Stimulated activated CD8-positive, alpha-beta memory T cell treated with anti-CD3 and anti-CD28 coated beads, Interleukin-4, amount 100 ng/mL, for 1 hour (primary cell): ENCODE results near the gene MXD3.
"Not testable (repeated sequence)": the region's sequence is repeated elsewhere in the genome, so short reads cannot be mapped to it uniquely, and the experiment has no call there.

Experiments
- DNase-seq, 2 donors: peaks; one replicate each; pipeline ENCODE4 v3.0.0-alpha.2; 2020; ENCODE audit warnings: low read depth in 2 of 2, low spot score in 1 of 2

Gene MXD3

GRCh38 chr5:177343777-177344176, 32.1 kb upstream of the MXD3 start:
- DNase-seq: no peak

GRCh38 chr5:177343000-177343399, 31.3 kb upstream of the MXD3 start:
- not testable (repeated sequence) for DNase-seq

- DNase-seq: no peak
Observed at GRCh38 chr5:177339107-177339638, 27.5 kb upstream of the MXD3 start.

GRCh38 chr5:177338251-177339106, 26.8 kb upstream of the MXD3 start:
- DNase-seq: no peak

- DNase-seq: no peak
Observed at GRCh38 chr5:177336603-177337494, 25.2 kb upstream of the MXD3 start.

GRCh38 chr5:177336112-177336511, 24.4 kb upstream of the MXD3 start:
- no peak for DNase-seq

- DNase-seq: no peak
Observed at GRCh38 chr5:177335701-177336065, 24.0 kb upstream of the MXD3 start.

- no peak for DNase-seq
Observed at GRCh38 chr5:177334781-177335700, 23.3 kb upstream of the MXD3 start.

- DNase-seq: no peak
Observed at GRCh38 chr5:177334155-177334551, 22.5 kb upstream of the MXD3 start.

- no peak for DNase-seq
Observed at GRCh38 chr5:177333420-177334154, 21.9 kb upstream of the MXD3 start.

- DNase-seq: no peak
Observed at GRCh38 chr5:177332896-177333260, 21.2 kb upstream of the MXD3 start.

- DNase-seq: no peak
Observed at GRCh38 chr5:177332031-177332895, 20.6 kb upstream of the MXD3 start.

- DNase-seq: no peak
Observed at GRCh38 chr5:177330991-177331842, 19.5 kb upstream of the MXD3 start.

GRCh38 chr5:177329883-177330282, 18.2 kb upstream of the MXD3 start:
- DNase-seq: no peak

GRCh38 chr5:177328545-177329231, 17.0 kb upstream of the MXD3 start:
- no peak for DNase-seq

- no peak for DNase-seq
Observed at GRCh38 chr5:177327539-177328522, 16.1 kb upstream of the MXD3 start.
